Sigmoid colon (tissue), 4 donors: ENCODE results near the gene ADAMTS6.

Source experiments
- CTCF ChIP-seq, 4 experiments: fragments of 450-650 bp in 3 of 4; fragments of 200-600 bp in 1 of 4; IDR thresholded peaks; one replicate each; pipeline ENCODE4 v1.5.1; 2016 to 2019; ENCODE audit warnings: antibody characterized with exemption in 4 of 4, mild to moderate bottlenecking in 3 of 4, moderate library complexity in 2 of 4
- POLR2A ChIP-seq, 2 donors: fragments of 450-650 bp; IDR thresholded peaks; one replicate each; pipeline ENCODE4 v1.6.1; 2016; ENCODE audit warnings: antibody characterized with exemption in 2 of 2, mild to moderate bottlenecking in 2 of 2, moderate library complexity in 2 of 2
- POLR2AphosphoS5 ChIP-seq, 4 donors: sonication (generic); formaldehyde crosslinking; IDR thresholded peaks; one replicate each; pipeline ENCODE4 v1.6.1; 2017; ENCODE audit warnings: antibody characterized with exemption in 4 of 4

DNA sequence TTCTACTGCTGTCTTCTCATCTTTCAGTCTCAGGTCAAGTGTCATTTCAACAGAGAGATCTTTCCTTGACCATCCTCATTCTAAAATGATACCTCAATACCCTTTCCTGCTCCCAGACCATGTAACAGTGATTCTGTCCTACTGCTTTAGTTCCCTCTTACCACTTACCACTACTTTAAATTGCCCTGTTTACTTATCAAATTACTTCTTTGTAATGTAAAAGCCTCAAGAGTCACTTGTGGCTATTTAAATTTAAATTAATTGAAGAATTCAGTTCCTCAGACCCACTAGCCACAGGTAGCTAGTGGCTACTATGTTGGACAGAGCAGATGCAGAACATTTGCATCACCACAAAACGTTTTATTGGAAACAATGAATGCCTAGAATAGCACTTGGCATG is 217.3 kb downstream of the ADAMTS6 start:
- TF ChIP-seq CTCF (IDR thresholded peaks at IDR 0.05), result no peak
- TF ChIP-seq POLR2A (IDR thresholded peaks at IDR 0.05), result no peak
- TF ChIP-seq POLR2AphosphoS5 (IDR thresholded peaks at IDR 0.05), result no peak
